ENCODE data around the gene ICA1L. TPM values are rescaled to one million over a fixed set of nuclear protein-coding genes. Genes with fewer than 3 reads are reported as not detected.
"Not testable (repeated sequence)": the region's sequence is repeated elsewhere in the genome, so short reads cannot be mapped to it uniquely, and the experiment has no call there.

The ICA1L gene
- total and polyA plus RNA-seq, 2 of the 13 experiments (the other 11 are each of a cell fraction or from before 2014, with no cell fraction given) = 1.5 to 2.4 TPM

DNA sequence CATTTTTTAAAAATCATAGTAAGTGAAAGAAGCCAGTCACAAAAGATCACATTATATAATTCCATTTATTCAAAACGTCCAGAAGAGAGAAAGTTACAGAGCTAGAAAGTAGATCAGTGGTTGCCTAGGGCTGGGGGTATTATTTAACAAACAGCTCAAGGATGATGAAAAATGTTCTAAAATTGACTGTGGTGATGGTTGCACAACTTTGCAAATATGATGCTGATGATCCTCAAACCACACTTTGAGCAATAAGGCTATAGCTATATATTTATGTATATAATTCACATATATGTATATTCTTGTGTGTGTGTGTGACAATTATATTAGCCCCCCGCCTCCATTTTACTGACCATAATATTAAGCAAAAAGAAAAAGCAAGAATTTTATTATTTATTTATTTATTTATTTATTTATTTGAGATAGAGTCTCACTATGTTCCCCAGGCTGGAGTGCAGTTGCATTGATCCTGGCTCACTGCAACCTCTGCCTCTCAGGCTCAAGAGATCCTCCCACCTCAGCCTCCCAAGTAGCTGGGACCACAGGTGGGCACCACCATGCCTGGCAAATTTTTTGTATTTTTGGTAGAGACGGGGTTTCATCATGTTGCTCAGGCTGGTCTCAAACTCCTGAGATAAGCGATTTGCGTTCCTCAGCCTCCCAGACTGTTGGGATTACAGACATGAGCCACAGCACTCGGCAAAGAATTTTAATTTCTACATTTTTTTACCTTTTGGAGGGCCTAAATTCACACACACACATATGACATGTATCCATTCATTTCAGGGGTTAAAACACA lies 38.0 kb upstream of the ICA1L start (continued):
- TF ChIP-seq ZNF558 (CRISPR knock-in tag; IDR thresholded peaks at IDR 0.05; ENCODE audit: borderline replicate concordance) (no peak), TP53 (CRISPR knock-in tag; conservative IDR thresholded peaks at IDR 0.05) (no peak), TMF1 (CRISPR knock-in tag; IDR thresholded peaks at IDR 0.05; ENCODE audit: low read depth) (no peak), ZNF83 (CRISPR knock-in tag; IDR thresholded peaks at IDR 0.05; ENCODE audit: borderline replicate concordance) (no peak), CHD4 (IDR thresholded peaks at IDR 0.05; ENCODE audit: borderline replicate concordance, low read length) (no peak), ZNF790 (CRISPR knock-in tag; IDR thresholded peaks at IDR 0.05; ENCODE audit: borderline replicate concordance) (no peak)
- TF ChIP-seq, protein P1, sequence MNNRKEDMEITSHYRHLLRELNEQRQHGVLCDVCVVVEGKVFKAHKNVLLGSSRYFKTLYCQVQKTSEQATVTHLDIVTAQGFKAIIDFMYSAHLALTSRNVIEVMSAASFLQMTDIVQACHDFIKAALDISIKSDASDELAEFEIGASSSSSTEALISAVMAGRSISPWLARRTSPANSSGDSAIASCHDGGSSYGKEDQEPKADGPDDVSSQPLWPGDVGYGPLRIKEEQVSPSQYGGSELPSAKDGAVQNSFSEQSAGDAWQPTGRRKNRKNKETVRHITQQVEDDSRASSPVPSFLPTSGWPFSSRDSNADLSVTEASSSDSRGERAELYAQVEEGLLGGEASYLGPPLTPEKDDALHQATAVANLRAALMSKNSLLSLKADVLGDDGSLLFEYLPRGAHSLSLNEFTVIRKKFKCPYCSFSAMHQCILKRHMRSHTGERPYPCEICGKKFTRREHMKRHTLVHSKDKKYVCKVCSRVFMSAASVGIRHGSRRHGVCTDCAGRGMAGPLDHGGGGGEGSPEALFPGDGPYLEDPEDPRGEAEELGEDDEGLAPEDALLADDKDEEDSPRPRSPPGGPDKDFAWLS (CRISPR knock-in tag; IDR thresholded peaks at IDR 0.05; ENCODE audit: borderline replicate concordance) = no peak

- BruUV-seq (replicated peaks) = no TSS peak
- H3K4me3 ChIP-seq (replicated peaks in 1 of 3; ENCODE audit: insufficient read depth in 1 of 3, low read depth in 2 of 3, low read length in 3 of 3) = no peak overlapping the region
- no peak for DNase-seq (ENCODE audit: low spot score)
- no peak for TF ChIP-seq ZNF530 (CRISPR knock-in tag; IDR thresholded peaks at IDR 0.05; ENCODE audit: low read depth)
- no peak for TF ChIP-seq TAF1 (CRISPR knock-in tag; IDR thresholded peaks at IDR 0.05)
- TF ChIP-seq ZNF263 (CRISPR knock-in tag; IDR thresholded peaks at IDR 0.05) = 0 out of 2 replicates have a peak, but pooled peaks have one; percentile 35
- TF ChIP-seq, protein P2, sequence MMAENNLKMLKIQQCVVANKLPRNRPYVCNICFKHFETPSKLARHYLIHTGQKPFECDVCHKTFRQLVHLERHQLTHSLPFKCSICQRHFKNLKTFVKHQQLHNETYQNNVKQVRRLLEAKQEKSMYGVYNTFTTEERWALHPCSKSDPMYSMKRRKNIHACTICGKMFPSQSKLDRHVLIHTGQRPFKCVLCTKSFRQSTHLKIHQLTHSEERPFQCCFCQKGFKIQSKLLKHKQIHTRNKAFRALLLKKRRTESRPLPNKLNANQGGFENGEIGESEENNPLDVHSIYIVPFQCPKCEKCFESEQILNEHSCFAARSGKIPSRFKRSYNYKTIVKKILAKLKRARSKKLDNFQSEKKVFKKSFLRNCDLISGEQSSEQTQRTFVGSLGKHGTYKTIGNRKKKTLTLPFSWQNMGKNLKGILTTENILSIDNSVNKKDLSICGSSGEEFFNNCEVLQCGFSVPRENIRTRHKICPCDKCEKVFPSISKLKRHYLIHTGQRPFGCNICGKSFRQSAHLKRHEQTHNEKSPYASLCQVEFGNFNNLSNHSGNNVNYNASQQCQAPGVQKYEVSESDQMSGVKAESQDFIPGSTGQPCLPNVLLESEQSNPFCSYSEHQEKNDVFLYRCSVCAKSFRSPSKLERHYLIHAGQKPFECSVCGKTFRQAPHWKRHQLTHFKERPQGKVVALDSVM (CRISPR knock-in tag; IDR thresholded peaks at IDR 0.05) = peak; percentile 95
- intact Hi-C loops (cut with micrococcal nuclease; ENCODE audit: unreplicated experiment) = no loop called here
- peaks cover 5% of the 10 kb centered on the region for H4K20me1 ChIP-seq (ENCODE audit: insufficient read depth, low read length)
- WGBS (ENCODE audit: low lambda C conversion rate) = 81% methylated on average over 5 of the region's 5 CpGs
- H3K4me1 ChIP-seq (ENCODE audit: insufficient read depth, low read length) = peaks cover 26% of the 10 kb centered on the region
- POLR2A ChIA-PET = interaction anchor here (1.0 kb wide), 1 partner anchor 332 kb away, joined by 3 read pairs; no protein-coding TSS in a partner anchor
- no peaks in the 10 kb centered on the region for H3K9me3 ChIP-seq (ENCODE audit: low read length)
- no peak overlapping the region for H2AFZ ChIP-seq (ENCODE audit: low read length)
- H3K9ac ChIP-seq (ENCODE audit: insufficient read depth, low read depth, low read length) = no peak overlapping the region
- peaks cover 0 to 4% of the 10 kb centered on the region in 2 experiments; a peak in 2 of 5 replicates for H3K27me3 ChIP-seq (ENCODE audit: control insufficient read depth in 1 of 2, insufficient read depth in 2 of 2, low read length in 2 of 2)
- H3K4me2 ChIP-seq (ENCODE audit: low read depth, low read length) = peak overlapping the region; percentile 42; the same call in 1 of the 2 replicates
- CTCF ChIA-PET (ENCODE audit: low intra/inter-chr PET ratio, low total read pairs) = no interaction called here
- peaks cover 2 to 22% of the 10 kb centered on the region in 2 experiments; a peak in 4 of 5 replicates for H3K36me3 ChIP-seq (replicated peaks in 1 of 2; ENCODE audit: control insufficient read depth in 1 of 2, insufficient read depth in 2 of 2, low read length in 2 of 2)
- H3K79me2 ChIP-seq (ENCODE audit: insufficient read depth, low read length) = peaks cover 74% of the 10 kb centered on the region
- in situ Hi-C loops (cut with HindIII; ENCODE audit: extremely low pct_ligation_motif_present, low pct_unique_long_range_greater_than_20kb) = no loop called here
- no peak for ATAC-seq
- peak overlapping the region; percentile 6 for H3K27ac ChIP-seq (ENCODE audit: extremely low read length, insufficient read depth, low read length)
- FAIRE-seq = no peak
These were observed 36.6 kb upstream of the ICA1L start for GRCh38 chr2:202908186-202908585.

GRCh38 chr2:202905507-202905906 lies 33.9 kb upstream of the ICA1L start:
- H3K27ac ChIP-seq (ENCODE audit: extremely low read length, insufficient read depth, low read length); H3K4me2 ChIP-seq (ENCODE audit: low read depth, low read length); DNase-seq (ENCODE audit: low spot score); H3K27me3 ChIP-seq (ENCODE audit: control insufficient read depth in 1 of 2, insufficient read depth in 2 of 2, low read length in 2 of 2); POLR2A ChIA-PET; H2AFZ ChIP-seq (ENCODE audit: low read length); H3K9ac ChIP-seq (ENCODE audit: insufficient read depth, low read depth, low read length); H4K20me1 ChIP-seq (ENCODE audit: insufficient read depth, low read length); H3K9me3 ChIP-seq (ENCODE audit: low read length); in situ Hi-C loops (cut with HindIII; ENCODE audit: extremely low pct_ligation_motif_present, low pct_unique_long_range_greater_than_20kb); BruUV-seq (replicated peaks); CTCF ChIA-PET (ENCODE audit: low intra/inter-chr PET ratio, low total read pairs); H3K4me3 ChIP-seq (replicated peaks in 1 of 3; ENCODE audit: insufficient read depth in 1 of 3, low read depth in 2 of 3, low read length in 3 of 3); ATAC-seq; FAIRE-seq; intact Hi-C loops (cut with micrococcal nuclease; ENCODE audit: unreplicated experiment): not testable (repeated sequence)
- Histone ChIP-seq H3K4me1 (ENCODE audit: insufficient read depth, low read length) (peaks cover 26% of the 10 kb centered on the region), H3K79me2 (ENCODE audit: insufficient read depth, low read length) (peaks cover 73% of the 10 kb centered on the region), H3K36me3 (replicated peaks in 1 of 2; ENCODE audit: control insufficient read depth in 1 of 2, insufficient read depth in 2 of 2, low read length in 2 of 2) (peaks cover 6 to 43% of the 10 kb centered on the region in 2 experiments)

All from HepG2 (cell line).